ENCODE data around the gene EMC1.
"Not testable (repeated sequence)": the region's sequence is repeated elsewhere in the genome, so short reads cannot be mapped to it uniquely, and the experiment has no call there.

GRCh38 chr1:19231736-19232523 is 19.4 kb downstream of the EMC1 start:
- TF ChIP-seq CTCF (conservative IDR thresholded peaks at IDR 0.05; ENCODE audit: low read length); EZH2phosphoT487 (IDR thresholded peaks at IDR 0.05; ENCODE audit: borderline replicate concordance, low read depth, low read length): not testable (repeated sequence)

All from OCI-LY7 (cell line).